ENCODE measurements around the gene FGD6.
"Not testable (repeated sequence)": the region's sequence is repeated elsewhere in the genome, so short reads cannot be mapped to it uniquely, and the experiment has no call there.

The FGD6 gene

GRCh38 chr12:95200128-95200894, 17.0 kb downstream of the FGD6 start:
- Histone ChIP-seq H3K27me3 (ENCODE audit: insufficient read depth, poor library complexity, severe bottlenecking) (no peaks in the 10 kb centered on the region), H3K9me3 (ENCODE audit: severe bottlenecking) (no peaks in the 10 kb centered on the region), H3K36me3 (ENCODE audit: low read depth) (peaks cover 7% of the 10 kb centered on the region), H3K4me3 (ENCODE audit: severe bottlenecking) (peak overlapping the region; percentile 13), H3K27ac (ENCODE audit: poor library complexity, severe bottlenecking) (peak overlapping the region; percentile 100), H3K4me1 (ENCODE audit: insufficient read depth, poor library complexity, severe bottlenecking) (peaks cover 64% of the 10 kb centered on the region)
- no peak for DNase-seq (ENCODE audit: low spot score)
- TF ChIP-seq, protein P1, sequence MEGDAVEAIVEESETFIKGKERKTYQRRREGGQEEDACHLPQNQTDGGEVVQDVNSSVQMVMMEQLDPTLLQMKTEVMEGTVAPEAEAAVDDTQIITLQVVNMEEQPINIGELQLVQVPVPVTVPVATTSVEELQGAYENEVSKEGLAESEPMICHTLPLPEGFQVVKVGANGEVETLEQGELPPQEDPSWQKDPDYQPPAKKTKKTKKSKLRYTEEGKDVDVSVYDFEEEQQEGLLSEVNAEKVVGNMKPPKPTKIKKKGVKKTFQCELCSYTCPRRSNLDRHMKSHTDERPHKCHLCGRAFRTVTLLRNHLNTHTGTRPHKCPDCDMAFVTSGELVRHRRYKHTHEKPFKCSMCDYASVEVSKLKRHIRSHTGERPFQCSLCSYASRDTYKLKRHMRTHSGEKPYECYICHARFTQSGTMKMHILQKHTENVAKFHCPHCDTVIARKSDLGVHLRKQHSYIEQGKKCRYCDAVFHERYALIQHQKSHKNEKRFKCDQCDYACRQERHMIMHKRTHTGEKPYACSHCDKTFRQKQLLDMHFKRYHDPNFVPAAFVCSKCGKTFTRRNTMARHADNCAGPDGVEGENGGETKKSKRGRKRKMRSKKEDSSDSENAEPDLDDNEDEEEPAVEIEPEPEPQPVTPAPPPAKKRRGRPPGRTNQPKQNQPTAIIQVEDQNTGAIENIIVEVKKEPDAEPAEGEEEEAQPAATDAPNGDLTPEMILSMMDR (IDR thresholded peaks at IDR 0.05; ENCODE audit: poor library complexity, severe bottlenecking) = no peak
- ATAC-seq (ENCODE audit: low read depth) = no peak

DNA sequence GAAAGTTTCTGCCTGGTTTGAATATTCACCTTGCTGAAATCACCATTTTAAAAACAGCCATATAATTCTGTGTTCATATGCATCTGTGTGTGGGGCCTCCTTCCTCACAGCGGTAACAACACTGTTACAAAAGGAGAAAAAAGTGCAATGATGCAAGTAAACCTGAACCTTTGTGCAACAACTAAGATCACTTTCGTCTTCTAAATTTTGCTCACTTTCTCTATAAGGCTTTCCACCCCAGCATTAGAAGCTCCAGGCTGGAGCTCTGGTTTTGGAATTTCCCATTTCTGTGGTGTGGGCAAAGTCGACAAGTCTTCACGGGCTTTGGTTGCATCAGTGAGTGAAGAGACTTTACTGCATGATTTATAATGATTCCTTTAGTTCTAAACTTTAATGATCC, 18.4 kb downstream of the FGD6 start:
- H3K9me3 ChIP-seq (ENCODE audit: severe bottlenecking) = no peaks in the 10 kb centered on the region
- H3K4me3 ChIP-seq (ENCODE audit: severe bottlenecking) = no peak overlapping the region
- ATAC-seq (ENCODE audit: low read depth) = no peak
- peak overlapping the region; percentile 100 for H3K27ac ChIP-seq (ENCODE audit: poor library complexity, severe bottlenecking)
- no peaks in the 10 kb centered on the region for H3K27me3 ChIP-seq (ENCODE audit: insufficient read depth, poor library complexity, severe bottlenecking)
- DNase-seq (ENCODE audit: low spot score) = no peak
- TF ChIP-seq, protein P1 (IDR thresholded peaks at IDR 0.05; ENCODE audit: poor library complexity, severe bottlenecking) = no peak
- peaks cover 57% of the 10 kb centered on the region for H3K4me1 ChIP-seq (ENCODE audit: insufficient read depth, poor library complexity, severe bottlenecking)
- peaks cover 7% of the 10 kb centered on the region; the same call in 1 of the 2 replicates for H3K36me3 ChIP-seq (ENCODE audit: low read depth)

- Histone ChIP-seq H3K4me3 (ENCODE audit: severe bottlenecking) (no peak overlapping the region), H3K4me1 (ENCODE audit: insufficient read depth, poor library complexity, severe bottlenecking) (peaks cover 44% of the 10 kb centered on the region), H3K9me3 (ENCODE audit: severe bottlenecking) (no peaks in the 10 kb centered on the region), H3K27ac (ENCODE audit: poor library complexity, severe bottlenecking) (no peak overlapping the region), H3K36me3 (ENCODE audit: low read depth) (peaks cover 5% of the 10 kb centered on the region; the same call in 1 of the 2 replicates), H3K27me3 (ENCODE audit: insufficient read depth, poor library complexity, severe bottlenecking) (no peaks in the 10 kb centered on the region)
- TF ChIP-seq, protein P1 (IDR thresholded peaks at IDR 0.05; ENCODE audit: poor library complexity, severe bottlenecking) = no peak
- no peak for DNase-seq (ENCODE audit: low spot score)
- no peak for ATAC-seq (ENCODE audit: low read depth)
Observed at GRCh38 chr12:95197636-95198035, 19.6 kb downstream of the FGD6 start.

- not testable (repeated sequence) for H3K4me3 ChIP-seq (ENCODE audit: severe bottlenecking); H3K27me3 ChIP-seq (ENCODE audit: insufficient read depth, poor library complexity, severe bottlenecking); DNase-seq (ENCODE audit: low spot score); ATAC-seq (ENCODE audit: low read depth); H3K9me3 ChIP-seq (ENCODE audit: severe bottlenecking); H3K27ac ChIP-seq (ENCODE audit: poor library complexity, severe bottlenecking)
- H3K36me3 ChIP-seq (ENCODE audit: low read depth) = peaks cover 11% of the 10 kb centered on the region
- peaks cover 38% of the 10 kb centered on the region for H3K4me1 ChIP-seq (ENCODE audit: insufficient read depth, poor library complexity, severe bottlenecking)
Observed at GRCh38 chr12:95196875-95197569, 20.2 kb downstream of the FGD6 start.

DNA sequence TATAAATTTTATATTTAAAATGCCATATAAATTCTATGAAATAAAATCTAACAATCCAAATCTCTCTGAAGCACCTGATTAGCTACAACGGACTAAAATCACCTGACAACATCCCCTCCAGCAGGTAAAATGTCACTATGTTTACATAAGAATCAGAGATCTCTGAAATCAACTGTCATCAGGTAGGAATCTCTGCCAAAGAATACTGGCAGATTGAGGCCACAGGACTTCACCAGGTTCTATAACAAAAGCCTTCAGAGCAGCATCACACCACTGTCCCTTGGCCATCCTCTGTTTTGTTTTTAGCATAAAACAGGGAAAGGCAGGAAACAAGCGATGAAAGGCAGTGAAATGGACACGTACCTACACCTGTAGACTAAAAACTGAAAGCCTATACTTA, 22.1 kb downstream of the FGD6 start:
- Histone ChIP-seq H3K4me3 (ENCODE audit: severe bottlenecking) (no peak overlapping the region), H3K4me1 (ENCODE audit: insufficient read depth, poor library complexity, severe bottlenecking) (peaks cover 21% of the 10 kb centered on the region), H3K9me3 (ENCODE audit: severe bottlenecking) (no peaks in the 10 kb centered on the region), H3K27me3 (ENCODE audit: insufficient read depth, poor library complexity, severe bottlenecking) (no peaks in the 10 kb centered on the region), H3K36me3 (ENCODE audit: low read depth) (peaks cover 22% of the 10 kb centered on the region), H3K27ac (ENCODE audit: poor library complexity, severe bottlenecking) (no peak overlapping the region)
- TF ChIP-seq, protein P1 (IDR thresholded peaks at IDR 0.05; ENCODE audit: poor library complexity, severe bottlenecking) = no peak
- ATAC-seq (ENCODE audit: low read depth) (no peak), DNase-seq (ENCODE audit: low spot score) (no peak)

All from RWPE2 (cell line).